GM23338 (cell line): Measurements from ENCODE around the gene C18orf54. TPM values are rescaled to one million over a fixed set of nuclear protein-coding genes. Genes with fewer than 3 reads are reported as not detected.

Source experiments
- ATAC-seq: fragments of 200-7000 bp; cut with Tn5 transposase; 3 replicates; pipeline ENCODE4 v1.9.1; 2020
- DNase-seq: peaks from one replicate; pipeline ENCODE4 v3.0.0-alpha.2; 2015; ENCODE audit warnings: low spot score
- H2AFZ ChIP-seq: fragments of 200-600 bp; sonication (generic); 2 replicates; pipeline ENCODE4 v1.8.0; 2016; ENCODE audit warnings: antibody characterized with exemption, mild to moderate bottlenecking, moderate library complexity
- H3F3A ChIP-seq: fragments of 200-600 bp; sonication (generic); replicated peaks from 2 replicates; pipeline ENCODE4 v1.8.0; 2017; ENCODE audit warnings: antibody characterized with exemption, mixed run types, low read depth
- H3K27ac ChIP-seq: fragments of 200-600 bp; sonication (generic); 2 replicates; pipeline ENCODE4 v1.6.1; 2016; ENCODE audit warnings: low read depth
- H3K27me3 ChIP-seq: fragments of 200-600 bp; sonication (generic); 2 replicates; pipeline ENCODE4 v1.8.0; 2016; ENCODE audit warnings: mild to moderate bottlenecking, mixed run types, moderate library complexity; ENCODE audit not compliant: insufficient read depth
- H3K36me3 ChIP-seq: fragments of 200-600 bp; sonication (generic); 2 replicates; pipeline ENCODE4 v1.8.0; 2016; ENCODE audit warnings: mild to moderate bottlenecking; ENCODE audit not compliant: insufficient read depth
- H3K4me1 ChIP-seq: fragments of 200-600 bp; sonication (generic); 2 replicates; pipeline ENCODE4 v1.8.0; 2016; ENCODE audit warnings: mild to moderate bottlenecking, moderate library complexity; ENCODE audit not compliant: insufficient read depth
- H3K4me2 ChIP-seq: fragments of 200-600 bp; sonication (generic); 2 replicates; pipeline ENCODE4 v1.7.1; 2017; ENCODE audit warnings: mixed run types
- H3K4me3 ChIP-seq: fragments of 200-600 bp; sonication (generic); 2 replicates; pipeline ENCODE4 v1.6.1; 2016; ENCODE audit warnings: mixed run types
- H3K79me2 ChIP-seq: fragments of 200-600 bp; sonication (generic); replicated peaks from 2 replicates; pipeline ENCODE4 v1.8.0; 2017; ENCODE audit warnings: mild to moderate bottlenecking; ENCODE audit not compliant: insufficient read depth
- H3K9me2 ChIP-seq: fragments of 200-600 bp; sonication (generic); 2 replicates; pipeline ENCODE4 v1.8.0; 2017; ENCODE audit not compliant: insufficient read depth
- H4K20me1 ChIP-seq: fragments of 200-600 bp; sonication (generic); replicated peaks from 2 replicates; pipeline ENCODE4 v1.8.0; 2017; ENCODE audit warnings: mild to moderate bottlenecking; ENCODE audit not compliant: insufficient read depth
- H3K27ac Mint-ChIP-seq: 2 replicates; pipeline ENCODE4 v1.8.0; 2020; ENCODE audit warnings: inconsistent platforms, mild to moderate bottlenecking, moderate library complexity, mixed read lengths
- H3K27me3 Mint-ChIP-seq: 3 replicates; pipeline ENCODE4 v1.8.0; 2022; ENCODE audit warnings: low read depth, mild to moderate bottlenecking, moderate library complexity, mixed read lengths, inconsistent platforms; ENCODE audit not compliant: insufficient read depth, poor library complexity
- H3K36me3 Mint-ChIP-seq: 3 replicates; pipeline ENCODE4 v1.8.0; 2021; ENCODE audit warnings: low read depth, mild to moderate bottlenecking, inconsistent platforms, moderate library complexity, mixed read lengths
- H3K4me1 Mint-ChIP-seq: 3 replicates; pipeline ENCODE4 v1.8.0; 2020; ENCODE audit warnings: mild to moderate bottlenecking, inconsistent platforms, mixed read lengths
- H3K4me3 Mint-ChIP-seq: 3 replicates; pipeline ENCODE4 v1.8.0; 2021; ENCODE audit warnings: moderate library complexity, mild to moderate bottlenecking, inconsistent platforms, mixed read lengths
- H3K9me3 Mint-ChIP-seq: 3 replicates; pipeline ENCODE4 v1.8.0; 2020; ENCODE audit warnings: moderate library complexity, mild to moderate bottlenecking, inconsistent platforms, mixed read lengths
- CREB1 ChIP-seq: fragments of 250-450 bp; sonication (Bioruptor Pico); IDR thresholded peaks from 2 replicates; pipeline ENCODE4 v1.5.0; 2020; ENCODE audit warnings: low read depth, mild to moderate bottlenecking, moderate library complexity
- EZH2 ChIP-seq: fragments of 200-600 bp; sonication (generic); IDR thresholded peaks from one replicate; pipeline ENCODE4 v1.8.0; 2017; ENCODE audit warnings: antibody characterized with exemption, mild to moderate bottlenecking, low read depth; ENCODE audit not compliant: unreplicated experiment
- EZH2phosphoT487 ChIP-seq: fragments of 200-600 bp; sonication (generic); IDR thresholded peaks from one replicate; pipeline ENCODE4 v1.8.1; 2018; ENCODE audit warnings: antibody characterized with exemption; ENCODE audit not compliant: unreplicated experiment
- JUNB ChIP-seq: IDR thresholded peaks from one replicate; pipeline ENCODE4 v1.6.1; 2016; ENCODE audit warnings: antibody characterized with exemption; ENCODE audit not compliant: unreplicated experiment
- NANOG ChIP-seq: IDR thresholded peaks from 2 replicates; pipeline ENCODE4 v1.6.1; 2016; ENCODE audit warnings: antibody characterized with exemption, borderline replicate concordance
- POLR2AphosphoS5 ChIP-seq: IDR thresholded peaks from 2 replicates; pipeline ENCODE4 v1.6.1; 2016; ENCODE audit warnings: antibody characterized with exemption, low read depth
- STAT1 ChIP-seq: IDR thresholded peaks from one replicate; pipeline ENCODE4 v1.6.1; 2016; ENCODE audit warnings: antibody characterized with exemption; ENCODE audit not compliant: unreplicated experiment
- ZNF114 ChIP-seq: fragments of 250-450 bp; sonication (Bioruptor Pico); IDR thresholded peaks from 2 replicates; pipeline ENCODE4 v1.5.0; 2020; ENCODE audit warnings: mild to moderate bottlenecking, moderate library complexity
- ZNF331 ChIP-seq: fragments of 250-450 bp; sonication (Bioruptor Pico); IDR thresholded peaks from 2 replicates; pipeline ENCODE4 v1.5.0; 2020; ENCODE audit warnings: low read depth, mild to moderate bottlenecking, moderate library complexity
- polyA plus RNA-seq: library from polyadenylated mRNA; unstranded; fragments of >200 nt; fragmentation: Nextera tagmentation; extraction: Ambion mirVana; gene quantifications from 2 replicates; pipeline ENCODE4 v1.2.1, GENCODE V29; 2016
- total RNA-seq: library from RNA; depleted of rRNA; stranded (reverse); fragments of >200 nt; shearing (Covaris generic); gene quantifications from 2 replicates; pipeline ENCODE4 v1.2.3, GENCODE V29; 2014
- TF ChIP-seq, protein P1 (sequence below): IDR thresholded peaks from one replicate; pipeline ENCODE4 v1.6.1; 2018; ENCODE audit warnings: antibody characterized with exemption; ENCODE audit not compliant: unreplicated experiment
- TF ChIP-seq, protein P2 (sequence below), 2 experiments: fragments of 200-600 bp in 1 of 2; sonication (generic) in 1 of 2; conservative IDR thresholded peaks; 2 replicates each; pipeline versions ENCODE4 v1.5.1 to v1.6.1; 2016 to 2017; ENCODE audit warnings: antibody characterized with exemption in 2 of 2, low read depth in 2 of 2, mild to moderate bottlenecking in 2 of 2, moderate library complexity in 1 of 2
- TF ChIP-seq, protein P3 (sequence below): IDR thresholded peaks from 2 replicates; pipeline ENCODE4 v1.6.1; 2016; ENCODE audit warnings: antibody characterized with exemption
- TF ChIP-seq, protein P4 (sequence below): fragments of 250-450 bp; sonication (Bioruptor Pico); IDR thresholded peaks from 2 replicates; pipeline ENCODE4 v1.5.0; 2020; ENCODE audit warnings: mild to moderate bottlenecking, moderate library complexity

Gene C18orf54
- total and polyA plus RNA-seq, 2 experiments from 2014 or later: 13.9 to 29.6 TPM

DNA sequence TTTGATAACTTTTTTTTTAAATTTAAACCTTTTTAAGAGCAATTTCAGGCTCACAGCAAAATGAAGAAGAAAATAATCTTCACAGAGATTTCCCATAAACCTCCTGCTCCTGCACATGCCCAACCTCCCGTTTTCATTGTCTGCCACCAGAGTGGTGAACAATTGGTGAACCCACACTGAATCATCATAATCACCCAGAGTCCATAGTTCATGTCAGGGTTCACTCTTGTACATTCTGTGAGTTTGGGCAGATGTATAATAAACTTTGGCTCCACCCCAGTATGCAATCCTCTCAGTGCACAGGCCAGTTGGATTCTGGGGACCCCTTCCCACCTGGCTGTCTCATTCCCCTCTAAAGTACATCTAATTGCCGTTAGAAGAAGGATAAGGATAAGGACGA, 24.4 kb downstream of the C18orf54 start:
- H3K27ac Mint-ChIP-seq: no peak overlapping the region
- H3K4me1 Mint-ChIP-seq: peaks cover 22% of the 10 kb centered on the region
- peaks cover 13% of the 10 kb centered on the region; the same call in 2 of the 3 replicates for H3K36me3 Mint-ChIP-seq
- H3K27me3 ChIP-seq: no peaks in the 10 kb centered on the region
- no peak for DNase-seq
- no peaks in the 10 kb centered on the region for H3F3A ChIP-seq
- no peak overlapping the region for H2AFZ ChIP-seq
- 0 out of 2 replicates have a peak, but pooled peaks cover 8% of the 10 kb centered on the region for H3K36me3 ChIP-seq
- no peak for TF ChIP-seq NANOG
- TF ChIP-seq STAT1: no peak
- TF ChIP-seq, protein P1, sequence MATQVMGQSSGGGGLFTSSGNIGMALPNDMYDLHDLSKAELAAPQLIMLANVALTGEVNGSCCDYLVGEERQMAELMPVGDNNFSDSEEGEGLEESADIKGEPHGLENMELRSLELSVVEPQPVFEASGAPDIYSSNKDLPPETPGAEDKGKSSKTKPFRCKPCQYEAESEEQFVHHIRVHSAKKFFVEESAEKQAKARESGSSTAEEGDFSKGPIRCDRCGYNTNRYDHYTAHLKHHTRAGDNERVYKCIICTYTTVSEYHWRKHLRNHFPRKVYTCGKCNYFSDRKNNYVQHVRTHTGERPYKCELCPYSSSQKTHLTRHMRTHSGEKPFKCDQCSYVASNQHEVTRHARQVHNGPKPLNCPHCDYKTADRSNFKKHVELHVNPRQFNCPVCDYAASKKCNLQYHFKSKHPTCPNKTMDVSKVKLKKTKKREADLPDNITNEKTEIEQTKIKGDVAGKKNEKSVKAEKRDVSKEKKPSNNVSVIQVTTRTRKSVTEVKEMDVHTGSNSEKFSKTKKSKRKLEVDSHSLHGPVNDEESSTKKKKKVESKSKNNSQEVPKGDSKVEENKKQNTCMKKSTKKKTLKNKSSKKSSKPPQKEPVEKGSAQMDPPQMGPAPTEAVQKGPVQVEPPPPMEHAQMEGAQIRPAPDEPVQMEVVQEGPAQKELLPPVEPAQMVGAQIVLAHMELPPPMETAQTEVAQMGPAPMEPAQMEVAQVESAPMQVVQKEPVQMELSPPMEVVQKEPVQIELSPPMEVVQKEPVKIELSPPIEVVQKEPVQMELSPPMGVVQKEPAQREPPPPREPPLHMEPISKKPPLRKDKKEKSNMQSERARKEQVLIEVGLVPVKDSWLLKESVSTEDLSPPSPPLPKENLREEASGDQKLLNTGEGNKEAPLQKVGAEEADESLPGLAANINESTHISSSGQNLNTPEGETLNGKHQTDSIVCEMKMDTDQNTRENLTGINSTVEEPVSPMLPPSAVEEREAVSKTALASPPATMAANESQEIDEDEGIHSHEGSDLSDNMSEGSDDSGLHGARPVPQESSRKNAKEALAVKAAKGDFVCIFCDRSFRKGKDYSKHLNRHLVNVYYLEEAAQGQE: no peak
- TF ChIP-seq ZNF331 (CRISPR knock-in tag): no peak
- TF ChIP-seq EZH2phosphoT487: no peak
- no peak for TF ChIP-seq ZNF114 (CRISPR knock-in tag)
- no peak for TF ChIP-seq JUNB
- TF ChIP-seq, protein P2, sequence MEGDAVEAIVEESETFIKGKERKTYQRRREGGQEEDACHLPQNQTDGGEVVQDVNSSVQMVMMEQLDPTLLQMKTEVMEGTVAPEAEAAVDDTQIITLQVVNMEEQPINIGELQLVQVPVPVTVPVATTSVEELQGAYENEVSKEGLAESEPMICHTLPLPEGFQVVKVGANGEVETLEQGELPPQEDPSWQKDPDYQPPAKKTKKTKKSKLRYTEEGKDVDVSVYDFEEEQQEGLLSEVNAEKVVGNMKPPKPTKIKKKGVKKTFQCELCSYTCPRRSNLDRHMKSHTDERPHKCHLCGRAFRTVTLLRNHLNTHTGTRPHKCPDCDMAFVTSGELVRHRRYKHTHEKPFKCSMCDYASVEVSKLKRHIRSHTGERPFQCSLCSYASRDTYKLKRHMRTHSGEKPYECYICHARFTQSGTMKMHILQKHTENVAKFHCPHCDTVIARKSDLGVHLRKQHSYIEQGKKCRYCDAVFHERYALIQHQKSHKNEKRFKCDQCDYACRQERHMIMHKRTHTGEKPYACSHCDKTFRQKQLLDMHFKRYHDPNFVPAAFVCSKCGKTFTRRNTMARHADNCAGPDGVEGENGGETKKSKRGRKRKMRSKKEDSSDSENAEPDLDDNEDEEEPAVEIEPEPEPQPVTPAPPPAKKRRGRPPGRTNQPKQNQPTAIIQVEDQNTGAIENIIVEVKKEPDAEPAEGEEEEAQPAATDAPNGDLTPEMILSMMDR (conservative IDR thresholded peaks at IDR 0.05; ENCODE audit: low read depth in 2 of 2): no peak
- no peak for TF ChIP-seq POLR2AphosphoS5
- TF ChIP-seq, protein P3, sequence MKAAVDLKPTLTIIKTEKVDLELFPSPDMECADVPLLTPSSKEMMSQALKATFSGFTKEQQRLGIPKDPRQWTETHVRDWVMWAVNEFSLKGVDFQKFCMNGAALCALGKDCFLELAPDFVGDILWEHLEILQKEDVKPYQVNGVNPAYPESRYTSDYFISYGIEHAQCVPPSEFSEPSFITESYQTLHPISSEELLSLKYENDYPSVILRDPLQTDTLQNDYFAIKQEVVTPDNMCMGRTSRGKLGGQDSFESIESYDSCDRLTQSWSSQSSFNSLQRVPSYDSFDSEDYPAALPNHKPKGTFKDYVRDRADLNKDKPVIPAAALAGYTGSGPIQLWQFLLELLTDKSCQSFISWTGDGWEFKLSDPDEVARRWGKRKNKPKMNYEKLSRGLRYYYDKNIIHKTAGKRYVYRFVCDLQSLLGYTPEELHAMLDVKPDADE: no peak
- TF ChIP-seq, protein P4, sequence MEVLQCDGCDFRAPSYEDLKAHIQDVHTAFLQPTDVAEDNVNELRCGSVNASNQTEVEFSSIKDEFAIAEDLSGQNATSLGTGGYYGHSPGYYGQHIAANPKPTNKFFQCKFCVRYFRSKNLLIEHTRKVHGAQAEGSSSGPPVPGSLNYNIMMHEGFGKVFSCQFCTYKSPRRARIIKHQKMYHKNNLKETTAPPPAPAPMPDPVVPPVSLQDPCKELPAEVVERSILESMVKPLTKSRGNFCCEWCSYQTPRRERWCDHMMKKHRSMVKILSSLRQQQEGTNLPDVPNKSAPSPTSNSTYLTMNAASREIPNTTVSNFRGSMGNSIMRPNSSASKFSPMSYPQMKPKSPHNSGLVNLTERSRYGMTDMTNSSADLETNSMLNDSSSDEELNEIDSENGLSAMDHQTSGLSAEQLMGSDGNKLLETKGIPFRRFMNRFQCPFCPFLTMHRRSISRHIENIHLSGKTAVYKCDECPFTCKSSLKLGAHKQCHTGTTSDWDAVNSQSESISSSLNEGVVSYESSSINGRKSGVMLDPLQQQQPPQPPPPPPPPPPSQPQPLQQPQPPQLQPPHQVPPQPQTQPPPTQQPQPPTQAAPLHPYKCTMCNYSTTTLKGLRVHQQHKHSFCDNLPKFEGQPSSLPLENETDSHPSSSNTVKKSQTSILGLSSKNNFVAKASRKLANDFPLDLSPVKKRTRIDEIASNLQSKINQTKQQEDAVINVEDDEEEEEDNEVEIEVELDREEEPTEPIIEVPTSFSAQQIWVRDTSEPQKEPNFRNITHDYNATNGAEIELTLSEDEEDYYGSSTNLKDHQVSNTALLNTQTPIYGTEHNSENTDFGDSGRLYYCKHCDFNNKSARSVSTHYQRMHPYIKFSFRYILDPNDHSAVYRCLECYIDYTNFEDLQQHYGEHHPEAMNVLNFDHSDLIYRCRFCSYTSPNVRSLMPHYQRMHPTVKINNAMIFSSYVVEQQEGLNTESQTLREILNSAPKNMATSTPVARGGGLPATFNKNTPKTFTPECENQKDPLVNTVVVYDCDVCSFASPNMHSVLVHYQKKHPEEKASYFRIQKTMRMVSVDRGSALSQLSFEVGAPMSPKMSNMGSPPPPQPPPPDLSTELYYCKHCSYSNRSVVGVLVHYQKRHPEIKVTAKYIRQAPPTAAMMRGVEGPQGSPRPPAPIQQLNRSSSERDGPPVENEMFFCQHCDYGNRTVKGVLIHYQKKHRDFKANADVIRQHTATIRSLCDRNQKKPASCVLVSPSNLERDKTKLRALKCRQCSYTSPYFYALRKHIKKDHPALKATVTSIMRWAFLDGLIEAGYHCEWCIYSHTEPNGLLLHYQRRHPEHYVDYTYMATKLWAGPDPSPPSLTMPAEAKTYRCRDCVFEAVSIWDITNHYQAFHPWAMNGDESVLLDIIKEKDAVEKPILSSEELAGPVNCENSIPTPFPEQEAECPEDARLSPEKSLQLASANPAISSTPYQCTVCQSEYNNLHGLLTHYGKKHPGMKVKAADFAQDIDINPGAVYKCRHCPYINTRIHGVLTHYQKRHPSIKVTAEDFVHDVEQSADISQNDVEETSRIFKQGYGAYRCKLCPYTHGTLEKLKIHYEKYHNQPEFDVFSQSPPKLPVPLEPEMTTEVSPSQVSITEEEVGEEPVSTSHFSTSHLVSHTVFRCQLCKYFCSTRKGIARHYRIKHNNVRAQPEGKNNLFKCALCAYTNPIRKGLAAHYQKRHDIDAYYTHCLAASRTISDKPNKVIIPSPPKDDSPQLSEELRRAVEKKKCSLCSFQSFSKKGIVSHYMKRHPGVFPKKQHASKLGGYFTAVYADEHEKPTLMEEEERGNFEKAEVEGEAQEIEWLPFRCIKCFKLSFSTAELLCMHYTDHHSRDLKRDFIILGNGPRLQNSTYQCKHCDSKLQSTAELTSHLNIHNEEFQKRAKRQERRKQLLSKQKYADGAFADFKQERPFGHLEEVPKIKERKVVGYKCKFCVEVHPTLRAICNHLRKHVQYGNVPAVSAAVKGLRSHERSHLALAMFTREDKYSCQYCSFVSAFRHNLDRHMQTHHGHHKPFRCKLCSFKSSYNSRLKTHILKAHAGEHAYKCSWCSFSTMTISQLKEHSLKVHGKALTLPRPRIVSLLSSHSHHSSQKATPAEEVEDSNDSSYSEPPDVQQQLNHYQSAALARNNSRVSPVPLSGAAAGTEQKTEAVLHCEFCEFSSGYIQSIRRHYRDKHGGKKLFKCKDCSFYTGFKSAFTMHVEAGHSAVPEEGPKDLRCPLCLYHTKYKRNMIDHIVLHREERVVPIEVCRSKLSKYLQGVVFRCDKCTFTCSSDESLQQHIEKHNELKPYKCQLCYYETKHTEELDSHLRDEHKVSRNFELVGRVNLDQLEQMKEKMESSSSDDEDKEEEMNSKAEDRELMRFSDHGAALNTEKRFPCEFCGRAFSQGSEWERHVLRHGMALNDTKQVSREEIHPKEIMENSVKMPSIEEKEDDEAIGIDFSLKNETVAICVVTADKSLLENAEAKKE (CRISPR knock-in tag): no peak
- no peak for TF ChIP-seq CREB1 (CRISPR knock-in tag)
- TF ChIP-seq EZH2: no peak
- no peak overlapping the region for H3K27ac ChIP-seq
- H3K4me2 ChIP-seq: peak overlapping the region; percentile 58
- no peak overlapping the region for H3K4me3 ChIP-seq
- H3K9me3 Mint-ChIP-seq: peaks cover 3% of the 10 kb centered on the region; the same call in 2 of the 3 replicates
- H3K4me1 ChIP-seq: peaks cover 20% of the 10 kb centered on the region
- no peaks in the 10 kb centered on the region for H3K79me2 ChIP-seq
- ATAC-seq: no peak
- H3K4me3 Mint-ChIP-seq: no peak overlapping the region
- no peaks in the 10 kb centered on the region for H3K27me3 Mint-ChIP-seq
- H4K20me1 ChIP-seq: no peaks in the 10 kb centered on the region
- 0 out of 2 replicates have a peak, but pooled peaks cover 4% of the 10 kb centered on the region for H3K9me2 ChIP-seq
